ENCODE measurements around the gene SEC14L6.

The SEC14L6 gene

DNA sequence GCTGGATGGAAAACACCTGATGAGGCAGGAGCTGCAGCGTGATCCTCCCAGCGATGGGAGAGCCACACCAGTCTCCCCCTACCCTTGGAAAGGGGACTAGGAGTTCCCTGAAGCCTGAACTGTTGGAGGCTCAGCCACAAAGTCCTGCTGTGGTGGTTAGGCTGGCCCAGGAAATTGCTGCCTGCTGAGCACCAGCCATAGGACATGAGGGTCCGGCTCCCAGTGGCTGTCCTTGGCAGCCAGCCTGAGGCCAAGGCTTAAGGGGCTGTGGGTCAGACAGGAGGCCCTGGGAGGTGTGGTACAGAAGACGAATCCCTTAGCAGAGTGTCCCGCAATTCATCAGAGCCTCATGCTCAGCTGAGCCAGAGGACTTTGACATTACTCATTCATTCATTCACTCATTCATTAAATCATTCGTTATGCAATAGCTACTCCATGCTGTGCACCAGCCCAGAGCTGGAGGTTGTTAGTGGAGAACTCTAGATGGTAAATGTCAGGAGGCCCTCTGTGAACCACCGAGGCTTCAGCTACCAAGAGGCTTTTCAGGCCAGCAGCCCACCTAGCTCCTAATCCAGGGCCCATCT, 26.6 kb downstream of the SEC14L6 start:
- H3K4me3 ChIP-seq (ENCODE audit: low read depth, low read length) = no peak overlapping the region
- in situ Hi-C loops (cut with HindIII; ENCODE audit: low sequenced_read_pairs) = no loop called here
- TF ChIP-seq CTCF (IDR thresholded peaks at IDR 0.05; ENCODE audit: low read depth, low read length, missing control alignments) = no peak
- no peak for DNase-seq (ENCODE audit: low read depth)

GRCh38 chr22:30516731-30517130, 29.8 kb downstream of the SEC14L6 start:
- in situ Hi-C loops (cut with HindIII; ENCODE audit: low sequenced_read_pairs) = no loop called here
- H3K4me3 ChIP-seq (ENCODE audit: low read depth, low read length) = no peak overlapping the region
- TF ChIP-seq CTCF (IDR thresholded peaks at IDR 0.05; ENCODE audit: low read depth, low read length, missing control alignments) = no peak
- DNase-seq (ENCODE audit: low read depth) = no peak

GRCh38 chr22:30516273-30516672, 30.3 kb downstream of the SEC14L6 start:
- no peak for DNase-seq (ENCODE audit: low read depth)
- no peak overlapping the region for H3K4me3 ChIP-seq (ENCODE audit: low read depth, low read length)
- no peak for TF ChIP-seq CTCF (IDR thresholded peaks at IDR 0.05; ENCODE audit: low read depth, low read length, missing control alignments)
- in situ Hi-C loops (cut with HindIII; ENCODE audit: low sequenced_read_pairs) = no loop called here

DNA sequence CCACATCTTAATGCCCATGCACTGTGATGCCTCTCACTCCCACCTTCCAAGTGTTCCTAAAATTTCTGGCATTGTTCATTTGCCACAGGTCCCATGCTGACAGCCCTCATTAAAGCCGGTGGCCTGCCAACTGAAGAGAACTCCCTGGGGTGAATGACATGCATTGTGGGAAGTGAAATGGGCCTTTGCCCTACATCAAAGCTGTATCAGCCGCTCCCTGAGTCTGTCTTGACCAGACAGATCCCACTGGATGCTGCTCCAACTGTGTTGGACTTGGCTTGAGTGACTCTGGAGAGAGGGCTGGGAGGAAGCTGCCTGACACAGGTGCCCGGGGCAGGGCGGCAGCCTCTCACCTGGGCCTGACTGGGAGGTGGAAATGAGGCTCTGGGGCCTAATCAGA, 32.3 kb downstream of the SEC14L6 start:
- TF ChIP-seq CTCF (IDR thresholded peaks at IDR 0.05; ENCODE audit: low read depth, low read length, missing control alignments) = no peak
- H3K4me3 ChIP-seq (ENCODE audit: low read depth, low read length) = no peak overlapping the region
- no peak for DNase-seq (ENCODE audit: low read depth)
- in situ Hi-C loops (cut with HindIII; ENCODE audit: low sequenced_read_pairs) = no loop called here

DNA sequence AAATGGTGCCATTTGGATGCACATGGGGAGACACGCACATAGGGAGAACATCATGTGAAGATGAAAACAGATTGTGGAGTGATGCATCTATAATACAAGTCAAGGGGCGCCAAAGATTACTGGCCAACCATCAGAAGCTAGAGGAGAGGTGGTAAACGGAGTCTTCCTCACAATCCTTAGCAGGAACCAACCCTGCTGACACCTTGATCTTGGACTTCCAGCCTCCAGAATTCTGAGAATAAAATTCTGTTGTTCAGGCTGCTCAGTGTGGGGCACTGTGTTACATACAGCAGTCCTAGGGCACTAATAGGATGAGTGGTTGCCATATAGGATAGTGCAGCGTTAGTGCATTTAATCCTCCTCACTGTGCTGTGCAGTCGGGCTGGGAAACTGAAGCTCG, 33.1 kb downstream of the SEC14L6 start:
- no peak for DNase-seq (ENCODE audit: low read depth)
- H3K4me3 ChIP-seq (ENCODE audit: low read depth, low read length) = no peak overlapping the region
- in situ Hi-C loops (cut with HindIII; ENCODE audit: low sequenced_read_pairs) = no loop called here
- no peak for TF ChIP-seq CTCF (IDR thresholded peaks at IDR 0.05; ENCODE audit: low read depth, low read length, missing control alignments)

GRCh38 chr22:30511911-30512310, 34.6 kb downstream of the SEC14L6 start:
- TF ChIP-seq CTCF (IDR thresholded peaks at IDR 0.05; ENCODE audit: low read depth, low read length, missing control alignments) = no peak
- no peak overlapping the region for H3K4me3 ChIP-seq (ENCODE audit: low read depth, low read length)
- no peak for DNase-seq (ENCODE audit: low read depth)
- in situ Hi-C loops (cut with HindIII; ENCODE audit: low sequenced_read_pairs) = no loop called here

DNA sequence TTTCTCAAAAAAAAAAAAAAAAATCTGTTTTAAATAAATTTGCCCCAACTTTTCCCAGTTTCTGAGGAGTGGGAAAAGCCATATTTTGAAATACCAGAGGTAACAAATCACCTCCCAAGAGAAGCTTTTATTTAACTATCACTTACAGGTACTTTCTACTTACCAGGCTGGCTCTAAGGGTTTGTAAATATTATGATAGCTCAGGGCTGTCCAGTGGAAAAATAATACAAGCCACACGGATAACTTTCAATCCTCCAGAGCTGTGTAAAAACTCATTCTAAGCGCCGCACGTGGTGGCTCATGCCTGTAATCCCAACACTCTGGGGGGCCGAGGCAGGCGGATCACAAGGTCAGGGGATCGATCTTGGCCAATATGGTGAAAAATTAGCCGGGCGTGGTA, 35.4 kb downstream of the SEC14L6 start:
- no peak for TF ChIP-seq CTCF (IDR thresholded peaks at IDR 0.05; ENCODE audit: low read depth, low read length, missing control alignments)
- in situ Hi-C loops (cut with HindIII; ENCODE audit: low sequenced_read_pairs) = no loop called here
- H3K4me3 ChIP-seq (ENCODE audit: low read depth, low read length) = no peak overlapping the region
- DNase-seq (ENCODE audit: low read depth) = no peak
